Measurements from ENCODE around the gene CARD11.

Gene CARD11

DNA sequence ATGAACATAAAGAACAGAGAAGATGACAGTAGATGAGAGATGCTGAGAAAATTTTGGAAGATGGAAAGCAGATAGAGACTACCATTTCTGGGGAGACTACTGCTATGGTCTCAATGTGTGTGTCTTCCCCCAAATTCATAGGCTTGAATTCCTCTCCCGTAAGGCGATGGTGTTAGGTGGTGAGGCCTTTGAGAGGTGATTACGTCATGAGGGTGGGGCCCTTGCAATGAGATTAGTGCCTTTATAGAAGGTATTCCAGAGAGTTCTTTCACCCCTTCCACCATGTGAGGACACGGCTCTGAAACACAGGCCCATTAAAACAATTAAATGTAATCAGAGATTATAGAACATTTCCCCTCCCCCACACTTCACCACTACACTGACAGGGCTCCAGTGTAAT is 23.9 kb downstream of the CARD11 start:
- Histone ChIP-seq H3K4me2 (ENCODE audit: low read length) (no peak overlapping the region), H3K79me1 (ENCODE audit: low read length) (no peaks in the 10 kb centered on the region), H2BK12ac (ENCODE audit: low read length) (no peak overlapping the region), H3K27me3 (ENCODE audit: insufficient read depth, low read length) (no peaks in the 10 kb centered on the region), H4K12ac (ENCODE audit: low read depth, low read length) (no peak overlapping the region), H2BK5ac (ENCODE audit: low read depth, low read length, poor library complexity) (no peak overlapping the region), H3K14ac (ENCODE audit: low read length) (no peak overlapping the region), H2AFZ (ENCODE audit: insufficient read depth, low read length, poor library complexity) (no peak overlapping the region), H4K91ac (ENCODE audit: low read depth, low read length) (no peak overlapping the region), H3K4me1 (ENCODE audit: control insufficient read depth in 1 of 2, insufficient read depth in 2 of 2, low read length in 2 of 2) (peaks cover 0 to 3% of the 10 kb centered on the region in 2 experiments), H3K9ac (ENCODE audit: low read length) (no peak overlapping the region), H3K27ac (ENCODE audit: low read depth, low read length) (no peak overlapping the region), H2AK5ac (ENCODE audit: low read length) (no peak overlapping the region), H3K9me3 (ENCODE audit: insufficient read depth, low read depth, low read length) (no peaks in the 10 kb centered on the region), H3K4me3 (ENCODE audit: low read depth, low read length) (no peak overlapping the region), H3K18ac (ENCODE audit: low read length) (no peak overlapping the region), H3K23ac (ENCODE audit: low read length) (no peak overlapping the region), H3K4ac (ENCODE audit: low read depth, low read length) (no peak overlapping the region), H3K36me3 (ENCODE audit: control insufficient read depth in 1 of 2, insufficient read depth in 2 of 2, low read length in 2 of 2) (no peaks in the 10 kb centered on the region), H4K8ac (ENCODE audit: low read depth, low read length) (no peak overlapping the region), H3K79me2 (ENCODE audit: control insufficient read depth, insufficient read depth, low read length, poor library complexity) (no peaks in the 10 kb centered on the region), H2BK120ac (ENCODE audit: insufficient read depth, low read length, poor library complexity) (no peak overlapping the region)
- WGBS (ENCODE audit: extremely low coverage, insufficient coverage, insufficient read length): no CpG with 5 or more reads among the region's 4 CpGs
- DNase-seq: no peak

DNA sequence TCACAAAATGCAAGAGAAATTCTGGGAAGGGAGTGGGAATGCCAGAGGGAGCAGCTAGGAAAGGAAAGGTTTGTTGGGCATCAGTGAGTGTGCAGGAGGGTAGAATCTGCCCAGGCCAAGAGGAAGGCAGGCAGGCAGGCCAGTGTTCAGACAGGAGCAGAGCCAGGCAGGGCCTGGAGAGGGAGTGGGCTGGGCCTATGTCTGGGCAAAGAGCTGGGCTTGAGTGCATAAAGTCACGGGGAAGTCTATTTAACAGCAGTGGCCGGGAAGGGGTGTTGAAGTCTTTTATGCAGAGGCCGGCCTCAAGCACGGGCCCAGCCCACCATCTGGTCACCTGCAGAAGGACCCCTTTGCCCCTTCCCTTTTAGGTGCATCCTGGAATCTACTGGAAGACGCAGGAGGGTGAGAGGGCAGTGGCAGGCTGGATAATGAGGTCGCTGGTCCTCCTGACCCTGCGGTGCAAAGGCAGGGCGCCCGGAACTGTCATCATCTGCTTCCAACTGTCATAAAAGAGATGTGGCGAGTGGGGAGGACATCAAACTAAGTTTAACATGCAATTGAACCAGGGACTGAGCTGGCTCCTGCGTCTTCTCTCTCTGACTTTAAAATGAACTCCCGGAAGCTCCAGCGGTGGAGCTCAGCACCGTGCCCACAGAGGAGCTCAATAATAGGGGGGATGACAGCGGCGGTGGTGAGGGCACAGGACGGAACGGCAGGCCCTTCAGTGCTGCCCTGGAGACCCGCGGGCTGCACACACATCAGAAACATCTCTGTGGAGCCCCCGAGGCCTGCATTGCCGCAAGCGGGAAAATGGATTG is 29.5 kb downstream of the CARD11 start:
- H3K9me3 ChIP-seq (ENCODE audit: insufficient read depth, low read depth, low read length): peaks cover 1% of the 10 kb centered on the region
- no peaks in the 10 kb centered on the region for H3K36me3 ChIP-seq (ENCODE audit: control insufficient read depth in 1 of 2, insufficient read depth in 2 of 2, low read length in 2 of 2)
- H2BK12ac ChIP-seq (ENCODE audit: low read length): no peak overlapping the region
- no peak overlapping the region for H3K14ac ChIP-seq (ENCODE audit: low read length)
- H3K4me3 ChIP-seq (ENCODE audit: low read depth, low read length): no peak overlapping the region
- no peak overlapping the region for H4K12ac ChIP-seq (ENCODE audit: low read depth, low read length)
- no peaks in the 10 kb centered on the region for H3K79me1 ChIP-seq (ENCODE audit: low read length)
- peaks cover 0 to 3% of the 10 kb centered on the region in 2 experiments for H3K4me1 ChIP-seq (ENCODE audit: control insufficient read depth in 1 of 2, insufficient read depth in 2 of 2, low read length in 2 of 2)
- H3K23ac ChIP-seq (ENCODE audit: low read length): no peak overlapping the region
- no peak overlapping the region for H3K18ac ChIP-seq (ENCODE audit: low read length)
- no peak overlapping the region for H2BK120ac ChIP-seq (ENCODE audit: insufficient read depth, low read length, poor library complexity)
- H3K27me3 ChIP-seq (ENCODE audit: insufficient read depth, low read length): no peaks in the 10 kb centered on the region
- no peak for DNase-seq
- no peak overlapping the region for H3K4ac ChIP-seq (ENCODE audit: low read depth, low read length)
- no peak overlapping the region for H2AFZ ChIP-seq (ENCODE audit: insufficient read depth, low read length, poor library complexity)
- H3K9ac ChIP-seq (ENCODE audit: low read length): no peak overlapping the region
- H2AK5ac ChIP-seq (ENCODE audit: low read length): no peak overlapping the region
- H3K27ac ChIP-seq (ENCODE audit: low read depth, low read length): no peak overlapping the region
- no CpG with 5 or more reads among the region's 23 CpGs for WGBS (ENCODE audit: extremely low coverage, insufficient coverage, insufficient read length)
- H4K8ac ChIP-seq (ENCODE audit: low read depth, low read length): no peak overlapping the region
- no peak overlapping the region for H2BK5ac ChIP-seq (ENCODE audit: low read depth, low read length, poor library complexity)
- H3K4me2 ChIP-seq (ENCODE audit: low read length): no peak overlapping the region
- no peak overlapping the region for H4K91ac ChIP-seq (ENCODE audit: low read depth, low read length)
- H3K79me2 ChIP-seq (ENCODE audit: control insufficient read depth, insufficient read depth, low read length, poor library complexity): no peaks in the 10 kb centered on the region

- Histone ChIP-seq H2BK5ac (ENCODE audit: low read depth, low read length, poor library complexity) (no peak overlapping the region), H2BK12ac (ENCODE audit: low read length) (no peak overlapping the region), H3K18ac (ENCODE audit: low read length) (no peak overlapping the region), H3K4ac (ENCODE audit: low read depth, low read length) (no peak overlapping the region), H3K79me1 (ENCODE audit: low read length) (no peaks in the 10 kb centered on the region), H3K4me2 (ENCODE audit: low read length) (no peak overlapping the region), H4K12ac (ENCODE audit: low read depth, low read length) (no peak overlapping the region), H3K27ac (ENCODE audit: low read depth, low read length) (no peak overlapping the region), H2BK120ac (ENCODE audit: insufficient read depth, low read length, poor library complexity) (no peak overlapping the region), H3K9me3 (ENCODE audit: insufficient read depth, low read depth, low read length) (peaks cover 1% of the 10 kb centered on the region), H3K14ac (ENCODE audit: low read length) (no peak overlapping the region), H2AK5ac (ENCODE audit: low read length) (no peak overlapping the region), H3K4me1 (ENCODE audit: control insufficient read depth in 1 of 2, insufficient read depth in 2 of 2, low read length in 2 of 2) (no peaks in the 10 kb centered on the region), H4K8ac (ENCODE audit: low read depth, low read length) (no peak overlapping the region), H3K23ac (ENCODE audit: low read length) (no peak overlapping the region), H3K79me2 (ENCODE audit: control insufficient read depth, insufficient read depth, low read length, poor library complexity) (no peaks in the 10 kb centered on the region), H3K27me3 (ENCODE audit: insufficient read depth, low read length) (no peaks in the 10 kb centered on the region), H3K4me3 (ENCODE audit: low read depth, low read length) (no peak overlapping the region), H2AFZ (ENCODE audit: insufficient read depth, low read length, poor library complexity) (no peak overlapping the region), H4K91ac (ENCODE audit: low read depth, low read length) (no peak overlapping the region), H3K9ac (ENCODE audit: low read length) (no peak overlapping the region), H3K36me3 (ENCODE audit: control insufficient read depth in 1 of 2, insufficient read depth in 2 of 2, low read length in 2 of 2) (no peaks in the 10 kb centered on the region)
- no CpG with 5 or more reads among the region's 5 CpGs for WGBS (ENCODE audit: extremely low coverage, insufficient coverage, insufficient read length)
- DNase-seq: no peak
These were observed 32.3 kb downstream of the CARD11 start for GRCh38 chr7:3011211-3011852.

DNA sequence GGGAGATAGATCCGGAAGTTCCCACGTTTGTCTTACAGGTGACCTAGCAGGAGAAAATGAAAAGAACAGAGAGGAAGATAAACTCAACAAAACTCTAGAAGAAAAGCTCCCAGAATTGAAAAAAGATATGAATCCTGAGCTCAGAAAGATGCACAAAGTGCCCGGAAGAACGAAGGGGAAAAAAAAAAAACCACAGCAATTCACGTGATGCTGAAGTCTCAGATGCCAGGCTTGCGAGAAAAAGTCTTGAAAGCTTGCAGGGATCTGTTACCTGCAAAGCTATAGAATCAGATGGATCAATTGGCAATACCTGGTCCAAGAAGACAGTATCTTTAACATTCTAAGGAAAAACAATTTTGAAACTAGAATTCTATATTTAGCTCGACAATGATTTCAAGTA is 33.5 kb downstream of the CARD11 start:
- Histone ChIP-seq H2BK120ac (ENCODE audit: insufficient read depth, low read length, poor library complexity) (no peak overlapping the region), H3K27ac (ENCODE audit: low read depth, low read length) (no peak overlapping the region), H4K8ac (ENCODE audit: low read depth, low read length) (no peak overlapping the region), H4K91ac (ENCODE audit: low read depth, low read length) (no peak overlapping the region), H3K14ac (ENCODE audit: low read length) (no peak overlapping the region), H3K23ac (ENCODE audit: low read length) (no peak overlapping the region), H3K36me3 (ENCODE audit: control insufficient read depth in 1 of 2, insufficient read depth in 2 of 2, low read length in 2 of 2) (no peaks in the 10 kb centered on the region), H2AK5ac (ENCODE audit: low read length) (no peak overlapping the region), H3K9ac (ENCODE audit: low read length) (no peak overlapping the region), H3K4me3 (ENCODE audit: low read depth, low read length) (no peak overlapping the region), H2BK12ac (ENCODE audit: low read length) (no peak overlapping the region), H2BK5ac (ENCODE audit: low read depth, low read length, poor library complexity) (no peak overlapping the region), H3K4ac (ENCODE audit: low read depth, low read length) (no peak overlapping the region), H4K12ac (ENCODE audit: low read depth, low read length) (no peak overlapping the region), H2AFZ (ENCODE audit: insufficient read depth, low read length, poor library complexity) (no peak overlapping the region), H3K79me1 (ENCODE audit: low read length) (no peaks in the 10 kb centered on the region), H3K9me3 (ENCODE audit: insufficient read depth, low read depth, low read length) (peaks cover 1% of the 10 kb centered on the region), H3K4me2 (ENCODE audit: low read length) (no peak overlapping the region), H3K4me1 (ENCODE audit: control insufficient read depth in 1 of 2, insufficient read depth in 2 of 2, low read length in 2 of 2) (no peaks in the 10 kb centered on the region), H3K27me3 (ENCODE audit: insufficient read depth, low read length) (no peaks in the 10 kb centered on the region), H3K18ac (ENCODE audit: low read length) (no peak overlapping the region), H3K79me2 (ENCODE audit: control insufficient read depth, insufficient read depth, low read length, poor library complexity) (no peaks in the 10 kb centered on the region)
- no peak for DNase-seq
- no CpG with 5 or more reads among the region's 7 CpGs for WGBS (ENCODE audit: extremely low coverage, insufficient coverage, insufficient read length)

Data from trophoblast cell (in vitro differentiated cells and primary cell).